ENCODE data around the gene PPP1R37.

GRCh38 chr19:45095496-45096413 is 2.8 kb downstream of the PPP1R37 start:
- TF ChIP-seq CTCF (IDR thresholded peaks at IDR 0.05) (no peak), POLR2A (IDR thresholded peaks at IDR 0.05) (no peak), POLR2AphosphoS5 (IDR thresholded peaks at IDR 0.05; ENCODE audit: insufficient read depth in 1 of 2, low read depth in 1 of 2) (no peak)
